ENCODE results near the gene ECSCR. TPM values are rescaled to one million over a fixed set of nuclear protein-coding genes. Genes with fewer than 3 reads are reported as not detected.

The ECSCR gene
- polyA plus RNA-seq, 1 donor from 2014 or later = not detected

- Histone ChIP-seq H3K79me2 (replicated peaks; ENCODE audit: insufficient read depth, low read length) (no peaks in the 10 kb centered on the region), H4K20me1 (ENCODE audit: insufficient read depth) (no peaks in the 10 kb centered on the region), H3F3A (ENCODE audit: insufficient read depth, low read length, poor library complexity, severe bottlenecking) (no peaks in the 10 kb centered on the region), H3K4me3 (ENCODE audit: low read length) (no peak overlapping the region), H2AFZ (ENCODE audit: low read depth, low read length) (no peak overlapping the region), H3K4me2 (ENCODE audit: low read length) (no peak overlapping the region), H3K9me2 (ENCODE audit: insufficient read depth, low read length) (no peaks in the 10 kb centered on the region), H3K9ac (ENCODE audit: low read length) (no peak overlapping the region), H3K9me3 (ENCODE audit: low read length) (no peaks in the 10 kb centered on the region), H3K27ac (ENCODE audit: low read length) (no peak overlapping the region), H3K36me3 (ENCODE audit: insufficient read depth, low read length) (no peaks in the 10 kb centered on the region), H3K27me3 (ENCODE audit: insufficient read depth, low read depth, low read length) (no peaks in the 10 kb centered on the region)
- TF ChIP-seq EZH2 (IDR thresholded peaks at IDR 0.05; ENCODE audit: borderline replicate concordance, insufficient read depth, low read length, poor library complexity, severe bottlenecking) (no peak), EP300 (conservative IDR thresholded peaks at IDR 0.05; ENCODE audit: poor library complexity, severe bottlenecking) (no peak), SMC3 (conservative IDR thresholded peaks at IDR 0.05; ENCODE audit: poor library complexity) (no peak), POLR2AphosphoS5 (IDR thresholded peaks at IDR 0.05) (no peak), RAD21 (conservative IDR thresholded peaks at IDR 0.05) (no peak), REST (IDR thresholded peaks at IDR 0.05; ENCODE audit: borderline replicate concordance) (no peak), TAF1 (IDR thresholded peaks at IDR 0.05; ENCODE audit: low read depth) (no peak), CTCF (IDR thresholded peaks at IDR 0.05; ENCODE audit: poor library complexity, severe bottlenecking) (no peak), MXI1 (conservative IDR thresholded peaks at IDR 0.05; ENCODE audit: poor library complexity, severe bottlenecking) (no peak)
These were observed 31.7 kb upstream of the ECSCR start for GRCh38 chr5:139494256-139494655.

DNA sequence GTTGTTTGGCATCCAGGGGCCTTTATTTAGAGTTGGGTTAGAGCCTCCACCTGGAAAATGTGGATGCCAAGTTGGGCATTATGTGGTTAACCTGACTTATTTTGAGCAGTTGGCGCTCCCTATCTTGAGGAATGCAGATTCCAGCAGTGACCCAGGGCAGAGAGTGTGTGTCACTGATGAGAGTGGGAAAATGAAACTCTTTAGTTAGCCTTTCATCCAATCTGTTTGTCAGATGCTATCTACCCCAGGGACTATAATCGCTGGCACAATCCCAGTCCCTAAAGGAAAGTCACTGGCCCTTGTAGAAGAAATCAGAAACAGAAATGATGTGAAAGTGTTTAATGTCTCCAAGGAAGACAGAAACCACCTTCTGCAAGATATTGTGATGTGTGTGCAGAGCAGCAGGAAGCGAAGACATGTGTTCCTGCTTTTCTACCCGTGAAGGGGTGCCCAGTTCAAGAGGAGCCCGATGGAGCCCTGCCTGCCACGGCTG is 30.2 kb upstream of the ECSCR start:
- Histone ChIP-seq H3K36me3 (ENCODE audit: insufficient read depth, low read length) (no peaks in the 10 kb centered on the region), H2AFZ (ENCODE audit: low read depth, low read length) (no peak overlapping the region), H3K9me3 (ENCODE audit: low read length) (no peaks in the 10 kb centered on the region), H3K9ac (ENCODE audit: low read length) (no peak overlapping the region), H3K27ac (ENCODE audit: low read length) (no peak overlapping the region), H4K20me1 (ENCODE audit: insufficient read depth) (no peaks in the 10 kb centered on the region), H3K79me2 (replicated peaks; ENCODE audit: insufficient read depth, low read length) (no peaks in the 10 kb centered on the region), H3K4me2 (ENCODE audit: low read length) (no peak overlapping the region), H3K4me3 (ENCODE audit: low read length) (no peak overlapping the region), H3F3A (ENCODE audit: insufficient read depth, low read length, poor library complexity, severe bottlenecking) (no peaks in the 10 kb centered on the region), H3K27me3 (ENCODE audit: insufficient read depth, low read depth, low read length) (no peaks in the 10 kb centered on the region), H3K9me2 (ENCODE audit: insufficient read depth, low read length) (no peaks in the 10 kb centered on the region)
- no peak for TF ChIP-seq EP300 (conservative IDR thresholded peaks at IDR 0.05; ENCODE audit: poor library complexity, severe bottlenecking)
- TF ChIP-seq POLR2AphosphoS5 (IDR thresholded peaks at IDR 0.05) = no peak
- no peak for TF ChIP-seq SMC3 (conservative IDR thresholded peaks at IDR 0.05; ENCODE audit: poor library complexity)
- TF ChIP-seq CTCF (IDR thresholded peaks at IDR 0.05; ENCODE audit: poor library complexity, severe bottlenecking) = no peak
- no peak for TF ChIP-seq MXI1 (conservative IDR thresholded peaks at IDR 0.05; ENCODE audit: poor library complexity, severe bottlenecking)

Data from neural cell (in vitro differentiated cells).